ENCODE results near the gene RASAL2. TPM values are rescaled to one million over a fixed set of nuclear protein-coding genes. Genes with fewer than 3 reads are reported as not detected.
"Not testable (repeated sequence)": the region's sequence is repeated elsewhere in the genome, so short reads cannot be mapped to it uniquely, and the experiment has no call there.

Gene RASAL2
- total RNA-seq, 1 experiment from 2014 or later, result 8.2 TPM

DNA sequence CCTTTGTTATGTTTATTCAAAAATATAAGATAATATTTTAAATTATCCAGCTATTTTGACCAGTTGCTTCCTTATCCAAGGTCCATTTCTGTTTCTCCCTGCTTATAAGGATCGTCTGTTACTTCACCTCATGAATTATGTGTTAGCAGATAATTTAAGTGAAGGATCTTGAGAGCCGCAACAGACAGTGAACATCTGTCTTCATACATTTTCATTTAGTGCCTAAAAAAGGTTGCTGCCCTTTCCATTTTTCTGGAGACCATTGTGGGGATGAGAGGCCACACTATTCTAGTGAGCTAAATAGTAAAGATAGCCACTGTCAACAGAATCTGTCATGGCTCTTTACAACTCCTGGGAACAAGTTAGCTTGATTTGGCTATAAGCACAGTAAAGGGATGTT, 248.8 kb downstream of the RASAL2 start:
- DNase-seq (ENCODE audit: low read depth), result no peak

DNA sequence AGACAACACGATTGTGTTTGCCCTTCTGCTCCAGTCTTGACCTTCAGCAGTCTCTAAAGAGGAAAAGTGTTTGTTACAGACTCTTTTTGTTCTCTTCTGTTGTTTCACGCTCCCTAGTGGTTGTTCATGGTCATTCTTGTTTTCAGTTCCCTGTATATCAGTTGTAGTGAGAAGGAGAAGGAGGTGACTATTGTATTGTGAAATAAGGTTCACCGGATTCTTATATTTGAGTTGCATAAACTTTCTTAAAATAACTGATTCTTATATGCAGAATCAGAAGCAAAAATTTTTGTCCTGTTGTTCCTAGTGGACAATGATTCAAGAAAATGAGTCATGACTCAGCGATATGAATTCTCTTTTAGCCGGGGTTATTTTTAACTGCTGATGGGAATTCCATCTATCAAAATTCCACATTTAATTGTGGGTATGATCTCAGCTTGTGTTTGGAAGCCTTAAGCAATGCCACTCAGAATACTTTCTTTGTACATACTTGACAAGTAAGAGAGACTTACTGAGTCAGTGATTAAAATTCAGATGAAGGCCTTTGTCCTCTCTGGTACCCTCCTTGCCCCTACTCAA, 250.7 kb downstream of the RASAL2 start:
- DNase-seq (ENCODE audit: low read depth), result peak; percentile 71

DNA sequence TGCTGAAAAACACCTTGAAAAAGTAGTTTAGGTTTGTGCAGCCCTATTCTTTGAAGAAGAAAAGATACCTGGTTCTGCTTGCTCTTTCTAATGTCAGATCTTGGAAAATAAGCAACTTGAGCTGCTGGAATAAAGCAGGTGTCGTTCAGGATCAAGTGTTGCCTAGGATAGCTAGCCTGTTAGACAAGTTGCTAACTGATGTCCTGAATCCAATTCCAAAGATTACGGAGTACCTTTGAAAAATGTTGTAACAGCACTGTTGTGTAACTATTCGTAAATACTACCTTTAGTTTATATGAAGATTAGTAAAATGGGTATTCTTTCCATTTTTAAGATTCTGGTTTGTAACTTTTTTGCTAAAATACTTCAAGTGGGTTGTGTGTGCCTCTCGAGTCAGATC, 251.3 kb downstream of the RASAL2 start:
- DNase-seq (ENCODE audit: low read depth), result no peak

DNA sequence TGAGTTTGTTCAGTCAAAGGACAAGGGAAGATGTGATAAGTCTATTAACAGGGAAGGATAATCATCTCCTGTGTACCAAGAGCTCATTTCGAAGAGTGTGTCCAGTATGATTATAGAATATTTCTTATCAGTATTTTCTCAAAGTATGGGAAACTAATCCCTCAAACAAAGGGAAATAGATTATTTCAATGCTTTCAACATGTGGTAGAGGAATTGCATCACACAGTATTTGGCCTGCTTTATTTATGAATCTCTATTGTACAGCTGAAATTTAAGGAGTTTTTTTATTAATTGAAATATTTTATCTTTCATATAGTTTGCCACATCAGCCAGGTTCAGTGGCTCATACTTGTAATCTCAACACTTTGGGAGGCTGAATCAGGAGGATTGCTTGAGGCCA, 251.9 kb downstream of the RASAL2 start:
- DNase-seq (ENCODE audit: low read depth), result no peak

DNA sequence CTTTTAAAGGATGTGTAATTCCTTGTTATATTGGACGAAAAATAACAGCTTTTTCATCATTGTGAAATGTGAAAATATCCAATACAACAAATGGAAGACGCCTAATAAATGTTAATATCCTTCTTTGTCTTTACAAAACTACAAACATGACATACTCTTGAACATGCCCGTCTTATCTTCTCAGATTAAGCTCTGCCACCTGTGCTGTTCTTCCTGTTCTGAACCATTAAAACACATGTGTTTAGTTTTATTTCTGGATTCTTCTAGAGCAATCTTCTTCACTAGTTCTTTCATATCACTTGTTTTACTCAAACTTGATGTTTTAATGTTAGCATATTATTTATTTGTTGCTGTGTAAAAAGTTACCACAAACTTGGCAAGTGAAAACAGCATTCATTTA, 255.9 kb downstream of the RASAL2 start:
- DNase-seq (ENCODE audit: low read depth), result no peak

DNA sequence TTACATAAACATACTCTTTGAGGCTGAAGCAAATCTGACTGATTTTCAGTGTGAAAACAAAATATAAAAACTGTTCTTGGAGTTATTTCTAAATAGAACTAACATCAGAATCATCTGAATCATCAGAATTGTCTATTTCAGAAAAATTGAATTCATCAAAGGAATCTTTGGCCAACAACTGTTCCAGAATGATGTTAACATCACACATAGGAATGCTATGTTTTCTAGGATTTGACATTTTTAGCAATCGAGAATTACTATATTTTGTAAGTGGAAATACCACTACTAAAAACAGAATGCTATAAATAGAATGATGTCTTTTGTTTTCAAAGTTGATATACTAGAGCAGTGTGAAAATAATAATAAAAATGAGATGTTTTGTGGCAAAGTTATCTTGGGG, 258.0 kb downstream of the RASAL2 start:
- DNase-seq (ENCODE audit: low read depth), result not testable (repeated sequence)

DNA sequence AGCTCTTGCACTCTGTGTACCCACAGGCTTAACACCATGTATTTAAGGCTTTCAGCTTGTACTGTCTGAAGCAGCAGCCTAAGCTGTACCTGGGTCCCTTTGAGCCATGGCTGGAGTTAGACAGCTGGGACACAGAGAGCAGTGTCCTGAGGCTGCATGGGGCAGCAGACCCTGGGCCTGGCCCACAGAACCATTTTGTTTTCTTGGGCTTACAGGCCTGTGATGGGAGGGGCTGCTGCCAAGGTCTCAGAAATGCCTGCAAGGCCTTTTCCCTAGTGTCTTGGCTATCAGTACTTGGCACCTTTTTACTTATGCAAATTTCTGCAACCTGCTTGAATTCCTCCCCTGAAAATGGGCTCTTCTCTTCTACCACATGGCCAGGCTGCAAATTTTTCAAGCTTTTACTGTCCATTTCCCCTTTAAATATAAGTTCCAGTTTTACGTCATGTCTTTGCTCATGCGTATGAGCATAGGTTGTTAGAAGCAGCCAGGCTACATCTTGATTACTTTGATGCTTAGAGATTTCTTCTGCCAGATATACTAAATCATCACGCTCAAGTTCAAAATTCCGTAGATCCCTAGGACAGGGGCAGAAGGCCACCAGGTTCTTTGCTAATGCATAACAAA, 259.0 kb downstream of the RASAL2 start:
- no peak for DNase-seq (ENCODE audit: low read depth)

DNA sequence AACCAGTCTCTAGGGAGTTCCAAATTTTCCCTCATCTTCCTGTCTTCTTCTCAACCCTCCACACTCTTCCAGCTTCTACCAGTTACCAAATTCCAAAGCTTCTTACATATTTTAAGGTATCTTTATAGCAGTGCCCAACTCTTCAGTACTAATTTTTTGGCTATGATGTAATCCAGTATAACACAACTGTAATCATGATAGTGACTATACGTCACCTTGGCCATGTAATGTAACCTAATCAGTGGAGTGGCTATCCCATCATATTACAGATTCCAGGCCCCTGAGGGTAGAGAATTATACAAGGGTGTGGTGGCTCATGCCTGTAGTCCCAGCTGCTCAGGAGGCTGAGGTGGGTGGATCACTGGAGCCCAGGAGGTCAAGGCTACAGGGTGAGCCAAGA, 259.6 kb downstream of the RASAL2 start:
- no peak for DNase-seq (ENCODE audit: low read depth)

DNA sequence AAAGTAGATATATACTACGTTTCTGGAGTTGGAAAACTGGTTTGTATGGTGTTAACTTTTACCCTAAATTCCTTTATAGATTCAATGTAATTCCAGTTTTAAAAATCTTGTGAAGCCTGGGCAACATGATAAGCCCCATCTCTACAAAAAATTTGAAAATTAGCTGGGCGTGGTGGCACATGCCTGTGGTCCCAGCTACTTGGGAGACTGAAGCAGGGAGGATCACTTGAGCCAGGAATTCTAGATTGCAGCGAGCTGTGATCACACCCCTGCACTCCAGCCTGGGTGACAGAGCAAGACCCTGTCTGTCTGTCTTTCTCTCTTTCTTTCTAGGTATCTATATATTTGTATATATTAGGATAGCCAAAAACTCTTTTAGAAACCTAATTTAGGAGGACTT, 260.9 kb downstream of the RASAL2 start:
- DNase-seq (ENCODE audit: low read depth), result no peak

DNA sequence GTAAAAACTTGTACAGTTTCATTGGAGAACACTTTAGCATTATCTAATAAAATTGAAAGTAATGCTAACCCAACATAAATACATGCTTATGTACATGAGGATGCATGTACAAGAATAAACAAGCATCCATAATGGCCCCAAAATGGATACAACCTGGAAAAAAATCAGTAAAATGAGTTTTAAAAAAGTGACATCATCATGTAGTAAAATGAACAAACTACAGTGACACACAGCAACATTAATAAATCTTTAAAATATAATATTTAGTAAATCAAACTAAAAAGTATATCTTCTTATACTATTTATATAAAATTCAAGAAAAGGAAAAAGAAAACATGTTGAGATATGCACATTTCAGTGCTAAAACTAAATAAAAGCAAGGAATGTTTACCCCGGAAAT, 262.4 kb downstream of the RASAL2 start:
- DNase-seq (ENCODE audit: low read depth), result no peak

DNA sequence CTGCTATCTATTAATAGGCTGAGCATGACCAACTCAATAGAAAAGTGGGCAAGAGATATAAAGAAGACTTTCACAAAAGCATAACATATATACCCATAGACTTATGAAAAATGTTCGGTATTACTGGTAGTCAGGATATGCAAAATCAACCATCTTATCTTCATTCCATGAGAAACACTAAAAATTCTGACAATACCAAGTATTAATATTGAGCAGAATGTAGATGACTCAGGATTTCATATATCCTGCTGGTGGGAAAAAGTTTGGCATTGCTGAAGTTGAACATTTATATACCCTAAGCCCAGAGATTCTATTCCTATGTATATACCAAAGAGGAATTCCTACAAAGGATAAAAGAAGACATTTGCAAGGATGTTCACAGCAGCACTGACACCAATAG, 264.6 kb downstream of the RASAL2 start:
- no peak for DNase-seq (ENCODE audit: low read depth)

DNA sequence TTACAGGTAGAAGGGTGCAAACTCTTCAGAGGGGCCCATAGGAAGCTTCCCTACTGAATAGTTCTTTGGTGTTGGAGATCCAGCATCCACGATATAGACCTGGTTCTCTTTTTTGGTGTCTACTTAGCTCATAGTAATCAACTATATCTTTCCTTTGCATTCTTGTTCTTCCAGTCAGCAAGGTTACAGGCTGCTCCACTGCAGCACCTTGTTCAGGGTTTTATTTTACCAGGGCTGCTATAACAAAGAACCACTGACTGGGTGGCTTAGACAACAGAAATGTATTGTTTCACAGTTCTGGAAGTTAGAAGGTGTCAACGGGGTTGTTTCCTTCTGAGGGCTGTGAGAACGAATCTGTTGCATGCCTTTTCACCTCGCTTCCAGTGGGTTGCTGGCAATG, 266.5 kb downstream of the RASAL2 start:
- DNase-seq (ENCODE audit: low read depth), result no peak

DNA sequence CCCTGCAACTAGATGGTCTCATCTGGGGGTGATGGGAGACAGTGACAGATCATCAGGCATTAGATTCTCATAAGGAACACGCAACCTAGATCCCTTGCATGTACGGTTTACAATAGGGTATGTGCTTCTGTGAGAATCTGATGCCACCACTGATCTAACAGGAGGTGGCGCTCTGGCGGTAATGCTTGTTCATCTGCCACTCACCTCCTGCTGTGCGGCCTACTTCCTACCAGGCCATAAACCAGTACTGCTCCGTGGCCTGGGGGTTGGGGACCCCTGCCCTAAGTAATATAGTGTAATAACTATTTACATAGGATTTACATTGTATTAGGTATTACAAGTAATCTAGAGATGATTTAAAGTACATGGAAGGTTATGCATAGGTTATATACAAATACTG, 267.9 kb downstream of the RASAL2 start:
- no peak for DNase-seq (ENCODE audit: low read depth)

DNA sequence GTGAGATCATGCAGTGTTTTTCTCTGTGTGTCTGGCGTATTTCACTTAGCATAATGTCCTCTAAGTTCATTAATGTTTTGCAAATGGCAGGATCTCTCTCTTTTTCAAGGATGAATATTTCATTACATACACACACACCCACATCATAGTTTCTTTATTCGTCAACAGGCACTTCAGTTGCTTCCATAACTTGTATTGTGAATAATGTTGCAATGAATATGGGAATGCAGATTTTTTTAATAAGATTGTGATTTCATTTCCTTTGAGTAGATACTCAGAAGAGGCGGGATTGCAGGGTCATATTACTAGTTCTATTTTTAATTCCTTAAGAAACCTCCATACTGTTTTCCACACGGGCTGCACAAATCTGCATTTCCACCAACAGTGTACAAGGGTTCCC, 268.8 kb downstream of the RASAL2 start:
- no peak for DNase-seq (ENCODE audit: low read depth)

DNA sequence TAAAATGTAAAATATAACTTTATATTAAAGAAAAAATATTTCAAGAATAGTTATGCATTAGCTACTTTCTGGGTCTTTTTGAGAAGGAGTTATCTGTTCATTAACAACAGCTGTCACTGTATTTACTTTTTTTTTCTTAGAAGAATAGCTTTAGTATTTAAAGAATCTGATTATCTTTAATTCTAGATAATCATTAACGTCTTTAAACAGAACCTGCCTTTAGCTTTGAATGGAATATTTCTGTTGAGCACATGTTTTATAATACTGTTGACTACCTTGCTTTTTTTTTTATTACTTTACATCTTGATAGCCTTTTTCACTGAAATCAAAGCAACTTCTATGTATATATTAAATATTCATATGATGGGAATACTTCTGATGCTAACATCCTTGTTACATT, 270.9 kb downstream of the RASAL2 start:
- DNase-seq (ENCODE audit: low read depth), result no peak

DNA sequence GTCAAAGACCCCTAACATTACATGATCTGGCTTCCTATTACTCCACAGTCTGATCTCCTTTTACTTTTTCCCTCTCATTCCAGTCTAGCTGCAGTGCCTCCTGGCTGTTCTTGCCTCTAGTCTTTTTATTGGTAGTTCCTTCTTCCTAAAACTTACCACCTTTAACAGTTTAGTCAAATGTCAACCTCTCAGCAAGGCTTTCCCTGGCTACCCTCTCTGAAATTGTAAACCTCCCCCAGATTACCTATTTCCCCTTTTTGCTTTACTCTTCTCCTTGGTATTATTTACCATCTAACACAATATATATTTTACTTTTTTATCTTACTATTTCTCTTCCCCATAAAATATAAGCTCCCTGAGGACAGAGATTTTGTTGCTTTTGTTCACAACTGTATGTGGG, 273.2 kb downstream of the RASAL2 start:
- DNase-seq (ENCODE audit: low read depth), result no peak

DNA sequence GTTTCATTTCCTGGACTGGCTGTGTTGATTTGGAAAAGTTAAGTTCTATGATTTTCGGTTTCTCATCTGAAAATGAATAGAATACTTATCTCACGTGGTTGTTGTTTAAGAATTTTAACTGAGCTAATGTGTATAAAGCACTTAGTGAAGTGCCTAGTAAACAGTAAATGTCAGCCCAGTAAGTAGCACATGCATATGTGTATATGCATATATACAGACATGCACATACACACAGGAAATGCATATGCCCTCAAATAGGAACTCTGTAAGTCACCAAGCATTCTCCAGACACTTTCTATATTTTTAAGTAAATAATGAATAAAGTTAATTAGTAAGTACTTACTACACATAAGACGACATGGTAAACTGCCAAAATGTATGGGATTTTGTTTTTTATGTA, 274.3 kb downstream of the RASAL2 start:
- no peak for DNase-seq (ENCODE audit: low read depth)

DNA sequence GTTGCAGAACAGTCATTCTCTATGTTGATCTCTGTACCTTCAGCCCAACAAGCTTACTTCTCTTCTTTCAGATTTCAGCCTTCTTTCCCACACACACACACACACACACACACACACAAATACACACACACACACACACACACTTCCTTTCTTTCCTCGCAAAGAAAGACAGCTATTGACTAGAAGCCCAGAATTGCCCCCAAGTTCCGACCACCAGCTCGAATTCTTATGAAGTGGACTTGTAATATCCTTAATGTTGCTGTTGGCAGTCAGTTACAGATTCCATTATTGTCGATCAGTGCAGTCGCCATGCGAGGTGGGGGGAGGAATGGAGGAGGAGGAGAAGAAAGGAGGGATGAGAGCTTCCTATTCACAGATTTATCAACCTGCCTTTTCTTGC, 277.3 kb downstream of the RASAL2 start:
- DNase-seq (ENCODE audit: low read depth), result peak; percentile 28

DNA sequence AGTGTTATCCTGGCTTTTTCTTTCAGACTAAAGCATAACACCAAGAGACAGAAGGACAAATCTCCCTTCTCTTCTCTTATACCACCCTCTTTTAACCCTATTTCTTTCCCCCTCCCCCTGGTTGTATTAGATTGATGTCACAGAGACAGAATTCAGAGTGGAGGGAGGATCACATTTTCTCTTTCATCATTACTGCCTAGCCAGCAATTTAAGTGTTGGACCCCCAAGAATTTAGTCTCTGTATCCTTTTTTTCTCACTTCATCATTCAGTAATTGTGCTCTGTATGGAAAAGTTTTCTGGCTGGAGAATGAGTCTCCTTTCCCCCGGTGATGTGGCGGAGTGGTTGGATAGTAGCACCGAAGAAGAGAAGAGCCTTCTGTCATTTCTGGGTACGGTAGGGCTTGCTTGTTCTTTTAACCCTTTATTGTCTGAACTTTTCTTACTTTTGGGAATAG, 278.1 kb downstream of the RASAL2 start:
- no peak for DNase-seq (ENCODE audit: low read depth)

DNA sequence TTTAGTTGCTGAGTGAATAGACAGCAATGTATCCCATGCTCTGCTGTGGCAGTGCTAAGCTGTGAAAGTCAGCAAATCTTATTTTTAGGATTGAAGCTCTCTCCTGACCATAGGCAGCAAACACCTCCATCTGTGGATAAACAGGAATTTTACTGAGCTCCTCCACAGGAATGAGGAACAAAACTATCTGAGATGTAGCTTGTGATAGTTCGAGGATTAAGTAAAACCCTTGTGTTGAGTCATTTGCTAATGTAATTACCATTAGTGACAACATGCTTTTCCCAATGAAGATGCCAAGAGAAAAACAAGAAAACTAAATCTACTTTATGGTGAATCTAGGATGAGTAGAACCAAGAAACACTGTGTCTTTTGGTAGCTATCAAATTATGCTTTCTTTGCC, 280.1 kb downstream of the RASAL2 start:
- DNase-seq (ENCODE audit: low read depth), result no peak

DNA sequence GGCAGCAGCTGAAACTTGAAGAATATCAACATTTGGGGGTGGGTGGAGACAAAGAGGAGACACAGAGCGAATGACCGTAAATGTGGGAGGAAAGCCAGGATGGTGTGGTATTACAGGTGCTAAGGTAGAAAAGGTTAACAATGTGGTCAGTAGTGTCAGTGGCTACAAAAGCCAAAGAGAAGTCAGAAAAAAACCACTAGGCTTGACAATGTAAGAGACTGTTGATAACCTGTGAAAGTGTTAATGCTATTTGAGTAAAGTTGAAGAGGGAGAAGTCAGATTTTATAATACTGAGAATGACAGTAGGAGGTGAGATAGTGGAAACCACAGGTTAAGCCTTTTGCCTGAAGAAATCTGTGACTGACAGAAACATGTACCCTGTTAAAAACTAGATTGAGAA, 282.1 kb downstream of the RASAL2 start:
- DNase-seq (ENCODE audit: low read depth), result no peak

DNA sequence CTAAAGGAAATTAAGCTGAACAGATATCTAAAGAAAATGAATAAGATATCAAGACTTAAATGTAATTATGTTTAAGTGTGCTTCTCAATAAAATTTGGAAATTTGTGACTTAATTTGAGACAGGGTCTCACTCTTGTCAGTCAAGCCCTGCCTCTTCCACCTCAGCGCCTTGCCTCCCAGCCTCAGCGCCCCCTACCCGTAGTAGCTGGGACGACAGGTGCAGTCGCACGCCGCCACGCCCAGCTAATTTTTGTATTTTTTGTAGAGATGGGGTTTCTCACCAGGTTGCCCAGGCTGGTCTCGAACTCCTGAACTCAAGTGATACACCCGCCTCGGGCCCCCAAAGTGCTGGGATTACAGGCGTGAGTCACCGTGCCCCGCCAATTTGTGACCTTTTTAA, 285.9 kb downstream of the RASAL2 start:
- DNase-seq (ENCODE audit: low read depth), result no peak

DNA sequence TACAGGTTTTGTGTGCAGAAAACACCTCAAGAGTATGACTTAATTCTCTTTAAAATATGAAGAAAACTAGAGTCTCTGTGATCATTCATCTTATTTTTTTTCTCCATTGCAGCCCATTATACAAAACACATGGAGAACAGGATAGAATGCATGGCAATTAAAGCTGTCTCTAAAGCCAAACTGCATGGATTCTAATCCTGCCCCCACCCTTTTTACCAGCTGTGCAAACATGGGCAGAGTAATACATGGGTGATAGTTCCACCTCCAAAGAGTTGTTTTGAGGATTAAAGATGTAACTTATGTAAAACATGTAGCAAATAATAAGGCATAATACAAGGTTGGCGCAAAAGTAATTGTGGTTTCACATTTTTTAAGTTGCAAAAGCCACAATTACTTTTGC, 288.5 kb downstream of the RASAL2 start:
- DNase-seq (ENCODE audit: low read depth), result no peak

DNA sequence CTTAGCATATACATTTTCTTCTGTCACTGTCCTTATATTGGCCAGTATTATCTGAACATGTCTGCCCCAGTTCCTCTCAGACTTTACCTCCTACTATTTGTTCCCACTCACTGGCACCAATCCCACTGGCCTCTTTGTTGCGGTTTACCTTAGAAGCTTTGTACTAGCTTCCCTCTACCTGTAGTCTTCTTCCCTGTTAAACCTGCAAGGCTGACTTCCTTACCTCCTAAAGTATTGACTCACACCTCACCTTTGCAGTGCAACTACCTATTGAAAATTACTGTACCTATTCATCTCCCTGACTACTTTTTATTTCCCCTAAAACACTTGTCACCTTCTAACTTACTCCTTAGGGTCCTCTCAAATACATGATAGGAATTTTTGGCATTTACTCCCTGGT, 291.8 kb downstream of the RASAL2 start:
- DNase-seq (ENCODE audit: low read depth), result no peak

Data from RPMI7951 (cell line).